Endothelial cell of umbilical vein (primary cell): ENCODE data around the gene RPL31.

Source experiments
- CTCF ChIP-seq, 2 donors: IDR thresholded peaks; 1 replicate in 1 of 2; 2 replicates in 1 of 2; pipeline ENCODE4 v1.5.1; 2011; ENCODE audit warnings: low read length in 2 of 2, mild to moderate bottlenecking in 2 of 2, moderate library complexity in 2 of 2, control low read depth in 1 of 2, inconsistent platforms in 1 of 2, low read depth in 1 of 2; ENCODE audit not compliant: insufficient read depth in 1 of 2; ENCODE audit errors: extremely low read depth in 1 of 2
- JUN ChIP-seq: IDR thresholded peaks from 2 replicates; pipeline ENCODE4 v1.6.1; 2011; ENCODE audit warnings: borderline replicate concordance, low read depth; ENCODE audit not compliant: insufficient read length, insufficient read depth
- POLR2AphosphoS5 ChIP-seq: IDR thresholded peaks from 2 replicates; pipeline ENCODE4 v1.6.1; 2012; ENCODE audit warnings: low read depth, mild to moderate bottlenecking, control low read depth, low read length, moderate library complexity; ENCODE audit not compliant: insufficient read depth

DNA sequence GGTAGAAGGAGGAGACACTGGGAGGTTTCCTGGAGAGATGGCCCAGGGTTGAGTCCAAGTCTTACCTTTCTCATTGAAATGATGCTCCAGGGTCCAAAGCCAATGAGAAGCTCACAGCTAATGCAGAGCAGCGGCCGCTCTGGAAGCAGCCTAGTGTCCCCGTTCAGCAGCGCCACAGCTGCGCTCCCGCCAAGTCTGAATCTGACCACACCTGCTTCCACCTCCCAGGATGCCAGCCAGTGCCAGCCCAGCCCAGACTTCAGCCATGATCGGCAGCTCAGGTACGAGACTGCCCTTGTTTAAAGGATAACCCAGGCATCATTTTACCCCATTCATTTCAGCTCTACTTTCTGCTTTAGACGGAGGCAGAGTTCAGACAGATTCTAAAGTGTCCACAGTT, 11.9 kb upstream of the RPL31 start:
- no peak for TF ChIP-seq POLR2AphosphoS5
- no peak for TF ChIP-seq CTCF (IDR thresholded peaks at IDR 0.05; ENCODE audit: extremely low read depth in 1 of 2, insufficient read depth in 1 of 2, low read depth in 1 of 2, low read length in 2 of 2)
- no peak for TF ChIP-seq JUN
